Endothelial cell (in vitro differentiated cells): ENCODE results near the gene CPEB2. TPM values are rescaled to one million over a fixed set of nuclear protein-coding genes. Genes with fewer than 3 reads are reported as not detected.

Experiments used
- DNase-seq: peaks from one replicate; pipeline ENCODE4 v3.0.0; 2021; ENCODE audit warnings: low spot score
- H3K27ac Mint-ChIP-seq: one replicate; pipeline ENCODE4 v1.8.0; 2021; ENCODE audit warnings: mixed read lengths, inconsistent platforms; ENCODE audit not compliant: unreplicated experiment
- H3K27me3 Mint-ChIP-seq: one replicate; pipeline ENCODE4 v1.8.0; 2021; ENCODE audit warnings: mild to moderate bottlenecking, moderate library complexity, mixed read lengths, inconsistent platforms; ENCODE audit not compliant: unreplicated experiment
- H3K36me3 Mint-ChIP-seq: one replicate; pipeline ENCODE4 v1.8.0; 2021; ENCODE audit warnings: mild to moderate bottlenecking, low read depth, mixed read lengths, inconsistent platforms; ENCODE audit not compliant: unreplicated experiment
- H3K4me1 Mint-ChIP-seq: one replicate; pipeline ENCODE4 v1.8.0; 2021; ENCODE audit warnings: mild to moderate bottlenecking, mixed read lengths, inconsistent platforms; ENCODE audit not compliant: unreplicated experiment
- H3K4me3 Mint-ChIP-seq: one replicate; pipeline ENCODE4 v1.8.0; 2021; ENCODE audit warnings: mild to moderate bottlenecking, mixed read lengths, inconsistent platforms; ENCODE audit not compliant: unreplicated experiment
- H3K9me3 Mint-ChIP-seq: one replicate; pipeline ENCODE4 v1.8.0; 2021; ENCODE audit warnings: mixed read lengths, inconsistent platforms; ENCODE audit not compliant: unreplicated experiment
- CTCF ChIP-seq: fragments of 200-600 bp; sonication (generic); IDR thresholded peaks from one replicate; pipeline ENCODE4 v1.5.0; 2021; ENCODE audit warnings: antibody characterized with exemption; ENCODE audit not compliant: unreplicated experiment
- total RNA-seq: library from RNA; stranded (reverse); fragmentation: NEBNext Ultra II Directional; extraction: Animal tissue kit (Norgen Biotek cat#: 25700); gene quantifications from one replicate; pipeline ENCODE4 v1.2.1, GENCODE V29; 2021; ENCODE audit not compliant: unreplicated experiment

Gene CPEB2
- total RNA-seq, 1 donor from 2014 or later: 14.9 TPM

- H3K36me3 Mint-ChIP-seq: no peaks in the 10 kb centered on the region
- peaks cover 2% of the 10 kb centered on the region for H3K27me3 Mint-ChIP-seq
- H3K4me1 Mint-ChIP-seq: no peaks in the 10 kb centered on the region
- no peak for DNase-seq
- TF ChIP-seq CTCF: no peak
- no peaks in the 10 kb centered on the region for H3K9me3 Mint-ChIP-seq
- H3K4me3 Mint-ChIP-seq: no peak overlapping the region
- H3K27ac Mint-ChIP-seq: no peak overlapping the region
These were observed 12.9 kb downstream of the CPEB2 start for GRCh38 chr4:15015170-15015569.

- TF ChIP-seq CTCF: no peak
- Mint-ChIP-seq H3K4me3 (no peak overlapping the region), H3K4me1 (no peaks in the 10 kb centered on the region), H3K27me3 (peaks cover 2% of the 10 kb centered on the region), H3K36me3 (no peaks in the 10 kb centered on the region), H3K27ac (no peak overlapping the region), H3K9me3 (no peaks in the 10 kb centered on the region)
- no peak for DNase-seq
These were observed 16.1 kb downstream of the CPEB2 start for GRCh38 chr4:15018361-15018760.

- Mint-ChIP-seq H3K9me3 (no peaks in the 10 kb centered on the region), H3K27ac (no peak overlapping the region), H3K4me1 (no peaks in the 10 kb centered on the region), H3K36me3 (no peaks in the 10 kb centered on the region), H3K27me3 (peaks cover 2% of the 10 kb centered on the region), H3K4me3 (no peak overlapping the region)
- no peak for DNase-seq
- TF ChIP-seq CTCF: no peak
These were observed 18.4 kb downstream of the CPEB2 start for GRCh38 chr4:15020502-15021286.

GRCh38 chr4:15021311-15021710, 19.0 kb downstream of the CPEB2 start:
- Mint-ChIP-seq H3K36me3 (no peaks in the 10 kb centered on the region), H3K27ac (no peak overlapping the region), H3K27me3 (peaks cover 2% of the 10 kb centered on the region), H3K9me3 (no peaks in the 10 kb centered on the region), H3K4me3 (no peak overlapping the region), H3K4me1 (no peaks in the 10 kb centered on the region)
- no peak for DNase-seq
- no peak for TF ChIP-seq CTCF

- Mint-ChIP-seq H3K9me3 (no peaks in the 10 kb centered on the region), H3K4me3 (no peak overlapping the region), H3K27me3 (peaks cover 2% of the 10 kb centered on the region), H3K4me1 (no peaks in the 10 kb centered on the region), H3K27ac (no peak overlapping the region), H3K36me3 (no peaks in the 10 kb centered on the region)
- DNase-seq: no peak
- no peak for TF ChIP-seq CTCF
These were observed 19.7 kb downstream of the CPEB2 start for GRCh38 chr4:15021946-15022345.
